GM12891 (cell line): Measurements from ENCODE around the gene ZNF462.
"Not testable (repeated sequence)": the region's sequence is repeated elsewhere in the genome, so short reads cannot be mapped to it uniquely, and the experiment has no call there.

Experiments used
- DNase-seq: peaks from one replicate; pipeline ENCODE4 v3.0.0; 2011; ENCODE audit warnings: low spot score; ENCODE audit not compliant: insufficient read length
- FAIRE-seq: peaks from 2 replicates; lab custom pipeline; 2011; peaks lifted over from hg19 to GRCh38; lab: Jason Lieb, UNC
- PAX5 ChIP-seq: IDR thresholded peaks from 2 replicates; pipeline ENCODE4 v1.6.1; 2011; ENCODE audit warnings: low read length, moderate library complexity, mild to moderate bottlenecking; ENCODE audit not compliant: insufficient read depth, severe bottlenecking
- POLR2A ChIP-seq: IDR thresholded peaks from 2 replicates; pipeline ENCODE4 v1.6.1; 2011; ENCODE audit warnings: low read depth, low read length, control low read depth
- POLR2AphosphoS5 ChIP-seq: IDR thresholded peaks from 2 replicates; pipeline ENCODE4 v1.6.1; 2011; ENCODE audit warnings: low read depth, low read length, control low read depth
- POU2F2 ChIP-seq: IDR thresholded peaks from 2 replicates; pipeline ENCODE4 v1.6.1; 2011; ENCODE audit warnings: low read depth, mild to moderate bottlenecking, control low read depth, low read length, moderate library complexity
- SPI1 ChIP-seq: IDR thresholded peaks from 2 replicates; pipeline ENCODE4 v1.6.1; 2011; ENCODE audit warnings: low read depth, low read length, control low read depth
- TAF1 ChIP-seq: IDR thresholded peaks from 2 replicates; pipeline ENCODE4 v1.6.1; 2011; ENCODE audit warnings: low read depth, low read length, control low read depth

The ZNF462 gene

DNA sequence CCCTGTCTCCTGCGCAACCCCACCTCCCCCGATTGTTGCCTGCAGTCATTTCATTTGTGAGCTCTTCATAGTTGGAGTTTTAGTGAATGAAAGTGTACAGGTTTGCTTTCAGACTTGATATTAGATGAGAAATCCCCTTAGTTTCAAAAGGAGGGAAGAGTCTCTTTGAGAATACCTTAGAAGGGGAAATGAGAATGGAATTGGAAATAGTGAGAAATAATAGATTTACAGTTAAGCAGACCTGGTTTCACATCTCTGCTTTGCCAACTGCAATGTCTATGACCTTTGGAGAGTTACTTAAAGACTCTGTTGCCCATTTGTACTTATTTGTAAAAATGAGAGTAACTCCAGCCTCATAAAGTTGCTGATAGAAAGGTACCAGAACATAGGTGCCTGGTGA is 120.4 kb downstream of the ZNF462 start:
- TF ChIP-seq TAF1 (no peak), PAX5 (no peak), POLR2AphosphoS5 (no peak), SPI1 (no peak), POLR2A (no peak)
- DNase-seq (no peak), FAIRE-seq (no peak)

DNA sequence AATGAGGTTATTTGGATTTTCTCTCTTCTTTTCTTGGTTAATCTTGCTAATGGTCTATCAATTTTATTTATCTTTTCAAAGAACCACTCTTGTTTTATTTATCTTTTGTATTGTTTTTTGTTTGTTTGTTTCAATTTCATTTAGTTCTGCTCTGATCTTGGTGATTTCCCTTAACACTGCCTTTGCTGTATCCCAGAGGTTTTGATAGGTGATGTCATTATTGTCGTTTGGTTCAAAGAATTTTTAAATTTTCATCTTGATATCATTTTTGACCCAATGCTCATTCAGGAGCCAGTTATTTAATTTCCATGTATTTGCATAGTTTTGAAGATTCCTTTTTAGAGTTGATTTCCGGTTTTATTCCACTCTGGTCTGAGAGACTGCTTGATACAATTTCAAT is 126.9 kb downstream of the ZNF462 start:
- FAIRE-seq, DNase-seq: not testable (repeated sequence)

DNA sequence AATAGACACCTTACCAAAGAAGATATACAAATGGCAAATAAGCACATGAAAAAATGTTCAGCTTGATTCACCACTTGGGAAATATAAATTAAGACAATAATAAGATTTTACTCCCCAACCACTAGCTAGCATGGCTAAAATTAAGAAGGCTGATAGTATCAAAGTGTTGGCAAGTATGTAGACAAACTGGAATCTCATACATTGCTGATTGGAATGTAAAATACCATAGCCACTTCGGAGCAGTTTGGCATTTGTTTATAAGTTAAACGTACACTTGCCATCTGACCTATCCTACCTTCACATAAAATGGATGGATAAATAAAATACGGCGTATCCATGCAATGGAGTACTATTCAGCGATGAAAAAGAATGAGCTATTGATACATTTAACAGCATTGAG is 129.2 kb downstream of the ZNF462 start:
- FAIRE-seq, result no peak
- TF ChIP-seq POLR2A (no peak), SPI1 (no peak), POU2F2 (no peak), PAX5 (no peak), POLR2AphosphoS5 (no peak)
- no peak for DNase-seq

DNA sequence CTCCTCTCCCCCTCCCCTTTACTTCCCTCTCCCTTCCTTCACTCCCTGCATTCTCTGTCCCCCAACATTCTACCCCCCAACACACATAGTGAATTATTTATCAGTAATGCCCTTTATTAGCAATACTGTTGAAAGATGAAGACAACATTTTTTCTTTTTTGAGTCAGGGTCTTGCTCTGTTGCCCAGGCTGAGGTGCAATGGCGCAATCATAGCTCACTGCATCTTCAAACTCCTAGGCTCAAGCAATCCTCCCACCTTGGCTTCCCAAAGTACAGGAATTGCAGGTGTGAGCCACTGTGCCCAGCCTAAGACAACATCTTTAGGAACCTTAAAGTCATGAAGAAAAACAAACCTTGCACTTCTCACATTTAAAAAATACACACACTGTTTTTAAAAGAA is 130.6 kb downstream of the ZNF462 start:
- no peak for DNase-seq
- no peak for FAIRE-seq
- TF ChIP-seq PAX5 (no peak), SPI1 (no peak), POU2F2 (no peak), POLR2A (no peak), POLR2AphosphoS5 (no peak), TAF1 (no peak)

DNA sequence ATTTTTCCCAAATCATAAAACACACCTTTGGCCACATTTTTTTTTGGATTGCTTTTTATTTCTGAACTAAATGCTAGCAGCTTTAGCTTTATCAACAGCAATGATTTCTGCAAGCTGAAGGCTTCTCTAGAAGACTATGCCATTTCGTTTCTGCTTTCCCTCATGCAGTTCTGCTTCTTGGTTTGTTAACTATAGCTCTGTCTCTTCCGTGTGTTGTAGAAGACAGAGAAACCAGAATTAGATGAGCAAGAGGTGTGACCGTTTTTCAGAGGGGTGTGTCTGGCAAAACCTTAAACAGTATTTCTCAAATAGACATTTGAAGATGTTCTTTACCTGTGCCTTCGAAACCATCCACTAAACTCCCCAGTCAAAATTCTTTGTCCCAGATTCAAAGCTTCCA is 131.5 kb downstream of the ZNF462 start:
- no peak for FAIRE-seq
- TF ChIP-seq POU2F2 (no peak), SPI1 (no peak), POLR2AphosphoS5 (no peak), TAF1 (no peak), PAX5 (no peak), POLR2A (no peak)

DNA sequence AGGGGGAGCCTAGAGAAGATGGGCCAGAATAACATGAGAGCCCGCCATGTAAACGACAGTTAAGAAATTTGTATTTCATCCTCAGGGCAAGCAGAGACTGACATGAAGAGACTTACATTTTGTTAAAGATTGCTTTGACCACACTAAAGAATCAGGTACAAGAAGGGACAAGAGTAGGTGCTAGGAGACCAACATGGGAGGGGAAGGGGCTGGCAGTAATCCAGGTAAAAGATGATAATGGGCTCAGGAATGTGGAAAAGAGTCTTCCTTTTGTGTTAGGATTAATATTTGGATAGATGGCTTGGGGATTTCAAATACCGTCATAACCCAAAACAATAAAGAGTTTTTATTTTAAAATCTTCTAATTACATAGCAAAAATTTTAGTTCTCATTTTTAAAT is 137.3 kb downstream of the ZNF462 start:
- TF ChIP-seq SPI1 (no peak), TAF1 (no peak), POLR2A (no peak), PAX5 (no peak), POLR2AphosphoS5 (no peak), POU2F2 (no peak)
- no peak for FAIRE-seq
- no peak for DNase-seq

More for the DNA sequence above, 131.5 kb downstream of the ZNF462 start:
- no peak for DNase-seq

DNA sequence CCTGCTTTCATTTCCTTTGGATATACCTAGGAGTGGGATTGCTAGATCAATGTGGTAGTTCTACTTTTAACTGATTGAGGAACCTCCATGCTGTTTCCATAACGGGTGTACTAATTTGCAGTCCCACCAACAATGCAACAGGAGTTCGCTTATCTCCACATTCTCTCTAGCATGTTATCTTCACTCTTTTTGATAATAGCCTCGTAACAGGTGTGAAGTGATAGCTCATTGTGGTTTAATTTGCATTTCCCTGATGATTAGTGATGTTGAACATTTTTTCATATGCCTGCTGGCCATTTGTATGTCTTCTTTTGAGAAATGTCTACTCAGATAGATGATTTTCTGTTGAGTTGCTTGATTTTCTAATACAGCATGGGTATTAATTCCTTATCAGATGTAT is 142.2 kb downstream of the ZNF462 start:
- TF ChIP-seq PAX5 (no peak), POU2F2 (no peak), SPI1 (no peak)
- DNase-seq (no peak), FAIRE-seq (no peak)

DNA sequence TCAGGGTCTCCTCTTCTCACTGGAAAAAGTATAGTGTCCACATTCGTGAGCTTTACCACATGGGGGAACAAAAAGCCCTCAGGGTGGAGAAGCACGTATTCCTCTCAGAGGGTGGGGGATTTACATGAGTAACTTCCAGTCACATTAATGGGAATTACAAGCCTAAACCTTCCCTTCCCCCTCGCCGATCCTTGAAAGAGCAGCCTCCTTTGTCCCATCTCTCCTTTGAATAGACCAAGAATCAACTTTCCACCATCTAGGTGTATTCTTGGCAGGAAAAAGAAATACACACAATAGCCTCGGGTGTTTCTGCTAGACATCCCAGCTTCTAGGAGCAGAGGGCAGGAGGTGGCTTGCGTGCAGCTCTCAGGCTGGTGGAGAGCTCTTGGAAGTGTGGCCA is 144.4 kb downstream of the ZNF462 start:
- no peak for TF ChIP-seq SPI1
- FAIRE-seq, result no peak
- no peak for DNase-seq

DNA sequence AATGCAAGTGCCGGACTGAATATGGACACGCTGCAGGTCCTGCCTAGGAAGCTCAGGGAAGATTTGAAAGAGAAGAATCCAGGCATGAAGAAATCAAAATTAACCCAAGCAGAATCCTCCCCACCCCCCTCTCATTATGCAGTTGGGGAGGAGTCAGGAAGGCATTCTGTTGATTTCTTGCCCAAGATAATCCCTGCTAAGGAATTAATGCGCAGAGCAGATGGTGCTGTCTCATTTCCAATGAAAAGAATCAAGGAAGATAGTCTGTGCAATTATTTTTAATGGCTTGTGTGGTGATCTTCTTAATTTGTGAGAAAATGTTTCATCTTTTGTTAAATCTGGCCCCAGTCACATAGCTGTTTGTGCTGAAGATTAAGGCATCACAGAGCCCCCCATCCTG is 145.0 kb downstream of the ZNF462 start:
- FAIRE-seq, result no peak
- DNase-seq, result no peak
- TF ChIP-seq SPI1 (no peak), POLR2A (no peak), TAF1 (no peak), PAX5 (no peak), POLR2AphosphoS5 (no peak), POU2F2 (no peak)

DNA sequence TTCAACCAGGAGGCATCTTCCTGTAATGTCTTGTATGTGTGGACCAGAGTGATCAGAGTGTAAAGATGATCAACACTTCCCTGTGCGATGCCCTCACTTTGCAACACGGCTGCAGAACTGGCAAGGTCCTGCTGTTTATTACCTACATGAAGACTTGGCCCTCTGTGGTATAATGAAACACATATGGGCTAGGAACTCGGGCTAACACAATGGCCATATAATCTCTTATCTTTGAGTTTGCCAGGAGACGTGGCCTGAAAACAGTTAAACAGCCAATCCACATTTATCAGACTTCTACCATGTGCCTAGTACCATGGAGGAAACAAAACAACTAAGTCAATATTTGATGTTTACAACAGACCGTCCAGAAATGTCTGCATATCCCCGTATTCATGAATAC is 145.5 kb downstream of the ZNF462 start:
- FAIRE-seq, result no peak
- TF ChIP-seq POU2F2 (no peak), SPI1 (no peak), PAX5 (no peak), POLR2AphosphoS5 (no peak), TAF1 (no peak), POLR2A (no peak)
- no peak for DNase-seq

DNA sequence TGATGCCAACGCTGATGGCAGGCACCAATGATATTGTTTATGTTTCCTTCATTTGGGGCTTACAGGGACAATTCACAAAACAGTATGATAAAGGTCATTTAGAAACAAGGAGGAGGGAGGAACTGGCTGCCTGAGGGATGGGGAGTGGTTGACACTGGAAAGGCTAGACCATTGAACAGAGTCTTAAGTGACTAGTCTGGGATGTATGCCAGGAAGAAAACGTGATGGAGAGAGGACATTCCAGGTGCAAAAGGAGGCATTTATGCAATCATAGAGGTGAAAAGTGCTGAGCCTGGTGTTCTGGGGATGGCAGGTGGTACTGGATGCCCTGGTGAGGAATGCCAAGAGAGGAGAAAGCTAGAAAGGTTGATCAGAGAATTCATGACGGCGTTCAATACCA is 153.4 kb downstream of the ZNF462 start:
- no peak for FAIRE-seq
- DNase-seq, result no peak
- TF ChIP-seq TAF1 (no peak), POLR2A (no peak), POU2F2 (no peak), POLR2AphosphoS5 (no peak), SPI1 (no peak), PAX5 (no peak)
